Dermis blood vessel endothelial cell (primary cell): ENCODE measurements around the gene CLIC5. TPM values are rescaled to one million over a fixed set of nuclear protein-coding genes. Genes with fewer than 3 reads are reported as not detected.

Experiments
- DNase-seq: peaks from one replicate; pipeline ENCODE4 v3.0.0; 2010
- total RNA-seq: library from RNA; depleted of rRNA; stranded (reverse); fragments of >200 nt; gene quantifications from 2 replicates; pipeline ENCODE4 v1.2.3, GENCODE V29; 2014

CLIC5 gene
- total RNA-seq, 1 donor from 2014 or later = under 0.01 TPM

GRCh38 chr6:45836438-45836824 lies 179.2 kb downstream of the CLIC5 start:
- DNase-seq = no peak

- DNase-seq = no peak
Measured at GRCh38 chr6:45835721-45836437, 179.8 kb downstream of the CLIC5 start.

- no peak for DNase-seq
Measured at GRCh38 chr6:45832063-45832462, 183.6 kb downstream of the CLIC5 start.

Other genes starting within 250 kb of the CLIC5 start
- gene ENPP4, start 114.1 kb upstream of the CLIC5 start, total RNA-seq = 4.9 and 6.9 TPM in 2 replicates
- gene ENPP5, start 155.1 kb upstream of the CLIC5 start, total RNA-seq = 0.17 TPM in 1 of 2 replicates, not detected in the other